Measurements from ENCODE around the gene PKNOX2. TPM values are rescaled to one million over a fixed set of nuclear protein-coding genes. Genes with fewer than 3 reads are reported as not detected.

PKNOX2 gene
- total RNA-seq, 1 donor from 2014 or later: 34.9 TPM

DNA sequence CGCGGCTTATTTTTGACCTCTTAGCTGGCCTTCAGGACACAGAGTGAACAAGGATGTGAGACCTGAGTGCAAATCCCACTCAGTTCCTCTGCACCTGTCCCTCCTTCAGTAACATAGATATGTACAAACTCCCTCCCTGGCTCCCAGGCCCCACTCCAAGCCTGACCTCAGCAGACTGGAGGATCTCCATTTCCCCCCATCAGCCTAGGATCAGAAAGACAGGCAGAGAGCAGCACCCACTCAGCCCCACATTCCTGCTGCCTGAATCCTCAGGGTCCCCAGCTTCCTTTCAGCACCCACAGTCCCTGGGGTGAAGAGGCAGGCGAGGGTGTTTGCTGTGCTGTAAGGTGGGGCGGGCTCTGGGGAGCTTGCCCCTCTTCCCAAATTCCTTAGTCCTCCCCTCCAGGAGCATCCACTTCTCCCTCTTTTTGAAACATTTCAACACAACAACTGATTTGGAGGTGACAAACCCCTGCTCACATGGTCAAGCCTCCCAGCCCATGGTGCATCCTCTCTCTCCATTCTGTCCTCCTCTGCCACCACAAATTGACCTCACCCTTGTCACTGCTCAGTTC is 180.4 kb downstream of the PKNOX2 start:
- H3K27ac Mint-ChIP-seq (ENCODE audit: unreplicated experiment): peak overlapping the region; percentile 86
- no peaks in the 10 kb centered on the region for H3K27me3 Mint-ChIP-seq (ENCODE audit: low read depth)
- no peaks in the 10 kb centered on the region for H3K36me3 Mint-ChIP-seq (ENCODE audit: low read depth)
- DNase-seq (ENCODE audit: low spot score): no peak
- H3K4me1 Mint-ChIP-seq (ENCODE audit: low read depth): peaks cover 84% of the 10 kb centered on the region
- TF ChIP-seq, protein P1, sequence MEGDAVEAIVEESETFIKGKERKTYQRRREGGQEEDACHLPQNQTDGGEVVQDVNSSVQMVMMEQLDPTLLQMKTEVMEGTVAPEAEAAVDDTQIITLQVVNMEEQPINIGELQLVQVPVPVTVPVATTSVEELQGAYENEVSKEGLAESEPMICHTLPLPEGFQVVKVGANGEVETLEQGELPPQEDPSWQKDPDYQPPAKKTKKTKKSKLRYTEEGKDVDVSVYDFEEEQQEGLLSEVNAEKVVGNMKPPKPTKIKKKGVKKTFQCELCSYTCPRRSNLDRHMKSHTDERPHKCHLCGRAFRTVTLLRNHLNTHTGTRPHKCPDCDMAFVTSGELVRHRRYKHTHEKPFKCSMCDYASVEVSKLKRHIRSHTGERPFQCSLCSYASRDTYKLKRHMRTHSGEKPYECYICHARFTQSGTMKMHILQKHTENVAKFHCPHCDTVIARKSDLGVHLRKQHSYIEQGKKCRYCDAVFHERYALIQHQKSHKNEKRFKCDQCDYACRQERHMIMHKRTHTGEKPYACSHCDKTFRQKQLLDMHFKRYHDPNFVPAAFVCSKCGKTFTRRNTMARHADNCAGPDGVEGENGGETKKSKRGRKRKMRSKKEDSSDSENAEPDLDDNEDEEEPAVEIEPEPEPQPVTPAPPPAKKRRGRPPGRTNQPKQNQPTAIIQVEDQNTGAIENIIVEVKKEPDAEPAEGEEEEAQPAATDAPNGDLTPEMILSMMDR (IDR thresholded peaks at IDR 0.05): no peak
- no peak overlapping the region for H3K4me3 Mint-ChIP-seq (ENCODE audit: unreplicated experiment)
- no peaks in the 10 kb centered on the region for H3K9me3 Mint-ChIP-seq (ENCODE audit: low read depth)

DNA sequence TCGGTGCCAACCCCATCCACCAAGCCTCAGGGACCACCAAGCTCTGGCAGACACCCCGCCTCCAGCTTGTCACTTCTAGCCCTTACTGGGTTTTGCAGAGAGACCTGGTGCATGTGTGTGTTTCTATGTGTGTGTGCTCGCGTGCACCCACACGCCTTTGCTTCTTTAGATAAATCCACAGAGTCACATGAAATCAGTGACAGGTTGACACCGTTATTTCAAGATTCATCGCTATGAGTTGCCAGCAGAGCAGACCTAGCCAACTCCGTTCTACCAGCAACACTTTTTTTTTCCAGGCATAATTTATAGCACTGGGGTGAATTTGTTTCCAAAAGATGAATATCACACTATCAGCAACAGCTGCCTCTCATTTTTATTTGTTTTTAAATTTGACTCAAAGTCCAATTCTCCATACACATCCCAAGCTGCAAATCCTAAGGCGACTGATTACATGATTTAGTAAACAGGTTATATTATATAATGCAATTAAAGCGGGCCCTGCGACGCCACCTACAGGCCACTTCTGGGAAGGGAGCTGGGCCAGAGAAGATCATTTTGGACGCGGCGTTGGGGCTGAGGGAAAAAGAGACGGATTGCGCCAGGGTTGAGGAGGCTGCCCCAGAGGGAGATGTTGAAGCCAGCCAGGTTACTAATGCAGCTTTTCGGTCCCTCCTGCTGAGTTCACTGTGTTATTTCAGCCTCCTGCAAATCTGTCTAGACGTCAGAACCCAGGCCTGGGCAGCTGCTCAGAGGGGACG is 181.0 kb downstream of the PKNOX2 start:
- DNase-seq (ENCODE audit: low spot score): no peak
- TF ChIP-seq, protein P1 (IDR thresholded peaks at IDR 0.05): peak; percentile 98
- H3K36me3 Mint-ChIP-seq (ENCODE audit: low read depth): no peaks in the 10 kb centered on the region
- H3K27ac Mint-ChIP-seq (ENCODE audit: unreplicated experiment): peak overlapping the region; percentile 86
- H3K9me3 Mint-ChIP-seq (ENCODE audit: low read depth): no peaks in the 10 kb centered on the region
- no peaks in the 10 kb centered on the region for H3K27me3 Mint-ChIP-seq (ENCODE audit: low read depth)
- H3K4me3 Mint-ChIP-seq (ENCODE audit: unreplicated experiment): no peak overlapping the region
- H3K4me1 Mint-ChIP-seq (ENCODE audit: low read depth): peaks cover 85% of the 10 kb centered on the region

DNA sequence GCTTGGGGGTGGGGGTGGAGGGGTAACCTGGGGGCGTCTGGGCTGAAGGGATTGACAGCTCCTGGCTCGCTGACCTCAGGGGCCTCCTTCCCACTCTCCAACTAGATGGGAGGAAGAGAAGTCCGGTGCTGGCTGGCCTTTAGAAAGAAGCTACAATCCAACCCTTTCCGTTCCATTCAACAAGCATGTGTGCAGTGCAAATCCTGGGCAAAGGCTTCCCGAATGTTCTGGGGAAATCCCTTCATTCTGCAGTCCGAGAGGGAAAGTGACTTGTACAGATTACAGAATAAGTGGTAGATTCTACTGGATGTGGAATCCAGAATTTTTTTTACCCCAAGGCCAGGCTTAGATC is 181.6 kb downstream of the PKNOX2 start:
- Mint-ChIP-seq H3K36me3 (ENCODE audit: low read depth) (no peaks in the 10 kb centered on the region), H3K4me3 (ENCODE audit: unreplicated experiment) (no peak overlapping the region), H3K4me1 (ENCODE audit: low read depth) (peaks cover 84% of the 10 kb centered on the region), H3K9me3 (ENCODE audit: low read depth) (no peaks in the 10 kb centered on the region), H3K27me3 (ENCODE audit: low read depth) (no peaks in the 10 kb centered on the region), H3K27ac (ENCODE audit: unreplicated experiment) (peak overlapping the region; percentile 86)
- TF ChIP-seq, protein P1 (IDR thresholded peaks at IDR 0.05): no peak
- DNase-seq (ENCODE audit: low spot score): no peak

DNA sequence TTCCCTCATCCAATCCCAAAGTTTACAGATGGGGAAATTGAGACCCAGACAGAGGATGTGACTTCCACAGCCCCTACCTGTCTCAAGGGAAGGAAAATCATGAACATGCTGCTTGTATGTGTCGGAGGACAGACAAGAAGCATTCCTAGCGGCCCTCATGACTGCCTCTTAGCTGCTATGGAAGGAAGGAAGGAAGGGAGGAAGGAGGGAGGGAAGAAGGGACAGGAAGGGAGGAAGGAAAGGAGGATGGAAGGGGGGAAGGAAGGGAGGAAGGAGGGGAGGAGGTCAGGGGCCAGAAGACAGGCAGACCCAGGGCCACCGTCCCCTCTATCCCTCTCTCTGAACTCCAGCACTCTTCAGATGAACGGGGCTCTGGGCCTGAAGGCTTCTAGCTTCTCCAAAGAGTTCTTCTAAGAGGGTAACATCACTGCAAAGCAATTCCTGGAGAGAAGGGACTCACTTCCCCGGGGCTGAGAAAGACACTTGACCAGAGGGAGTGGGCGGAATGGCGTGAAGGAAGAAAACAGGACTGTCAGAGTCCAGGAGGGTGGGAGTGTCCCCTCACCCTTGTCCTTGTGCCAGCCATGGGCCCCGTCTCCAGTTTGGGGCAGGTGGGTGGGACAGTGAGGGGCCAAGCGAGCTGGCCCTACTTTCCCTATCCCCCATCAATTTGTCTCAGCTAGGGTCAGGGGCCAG is 182.2 kb downstream of the PKNOX2 start:
- H3K4me1 Mint-ChIP-seq (ENCODE audit: low read depth): peaks cover 81% of the 10 kb centered on the region
- peaks cover under 1% of the 10 kb centered on the region for H3K36me3 Mint-ChIP-seq (ENCODE audit: low read depth)
- H3K27ac Mint-ChIP-seq (ENCODE audit: unreplicated experiment): peak overlapping the region; percentile 86
- TF ChIP-seq, protein P1 (IDR thresholded peaks at IDR 0.05): no peak
- H3K9me3 Mint-ChIP-seq (ENCODE audit: low read depth): no peaks in the 10 kb centered on the region
- H3K4me3 Mint-ChIP-seq (ENCODE audit: unreplicated experiment): no peak overlapping the region
- no peaks in the 10 kb centered on the region for H3K27me3 Mint-ChIP-seq (ENCODE audit: low read depth)
- no peak for DNase-seq (ENCODE audit: low spot score)

DNA sequence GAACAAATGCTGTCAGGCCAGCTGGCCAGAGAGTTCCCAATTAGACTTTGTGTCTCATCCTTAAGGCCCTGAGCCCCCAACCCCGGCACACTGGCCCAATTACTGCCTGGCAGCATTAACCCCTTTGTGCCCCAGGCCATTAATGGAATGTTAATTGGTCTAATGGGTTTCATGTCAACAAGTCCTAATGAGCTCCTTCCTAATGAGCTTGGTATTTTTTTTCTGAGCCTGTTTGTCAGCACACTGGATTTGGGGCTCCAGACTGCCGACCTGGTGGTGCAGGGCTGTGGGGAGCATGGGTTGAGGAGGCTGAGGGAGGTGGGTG is 182.7 kb downstream of the PKNOX2 start:
- Mint-ChIP-seq H3K27ac (ENCODE audit: unreplicated experiment) (peak overlapping the region; percentile 86), H3K4me3 (ENCODE audit: unreplicated experiment) (no peak overlapping the region), H3K4me1 (ENCODE audit: low read depth) (peaks cover 81% of the 10 kb centered on the region), H3K9me3 (ENCODE audit: low read depth) (no peaks in the 10 kb centered on the region), H3K36me3 (ENCODE audit: low read depth) (peaks cover 6% of the 10 kb centered on the region), H3K27me3 (ENCODE audit: low read depth) (no peaks in the 10 kb centered on the region)
- TF ChIP-seq, protein P1 (IDR thresholded peaks at IDR 0.05): no peak
- DNase-seq (ENCODE audit: low spot score): no peak
